Thoracic aorta (tissue), 2 donors: ENCODE data around the gene NT5E. TPM values are rescaled to one million over a fixed set of nuclear protein-coding genes. Genes with fewer than 3 reads are reported as not detected.

Experiments
- ATAC-seq: fragments of 150-250 bp; one replicate; pipeline ENCODE4 v1.8.0; 2017; ENCODE audit warnings: low read depth; ENCODE audit not compliant: insufficient number of reproducible peaks, low FRiP score
- DNase-seq: peaks from one replicate; pipeline ENCODE4 v3.0.0-alpha.2; 2020; ENCODE audit warnings: low spot score
- H3K27ac ChIP-seq, 2 donors: fragments of 200-600 bp; sonication (generic); 1 replicate in 1 of 2; 2 replicates in 1 of 2; pipeline ENCODE4 v1.5.1; 2016; ENCODE audit warnings: mild to moderate bottlenecking in 2 of 2, moderate library complexity in 2 of 2
- H3K27me3 ChIP-seq: fragments of 200-600 bp; sonication (generic); replicated peaks from 2 replicates; pipeline ENCODE4 v1.6.0; 2016; ENCODE audit warnings: mild to moderate bottlenecking; ENCODE audit not compliant: insufficient read depth
- H3K36me3 ChIP-seq: fragments of 200-600 bp; sonication (generic); one replicate; pipeline ENCODE4 v1.5.1; 2016
- H3K4me1 ChIP-seq, 2 donors: fragments of 200-600 bp; sonication (generic); 1 replicate in 1 of 2; 2 replicates in 1 of 2; pipeline versions ENCODE4 v1.5.1 to v1.6.0; 2016; ENCODE audit warnings: low read depth in 2 of 2, mild to moderate bottlenecking in 1 of 2; ENCODE audit not compliant: control insufficient read depth in 1 of 2
- H3K4me3 ChIP-seq: fragments of 200-600 bp; sonication (generic); 2 replicates; pipeline ENCODE4 v1.5.1; 2016; ENCODE audit warnings: mild to moderate bottlenecking
- H3K9me3 ChIP-seq: fragments of 200-600 bp; sonication (generic); 2 replicates; pipeline ENCODE4 v1.5.1; 2016
- CTCF ChIP-seq: fragments of 200-600 bp; sonication (generic); IDR thresholded peaks from one replicate; pipeline ENCODE4 v1.5.1; 2019; ENCODE audit warnings: antibody characterized with exemption
- total RNA-seq, 2 donors: library from RNA; depleted of rRNA; stranded (reverse); fragments of >200 nt; gene quantifications; one replicate each; pipeline versions ENCODE4 v1.1.0 to v1.2.3, GENCODE V29; 2016

The NT5E gene
- total RNA-seq, 2 donors from 2014 or later, result 47.4 to 57.4 TPM

GRCh38 chr6:85417336-85417735 lies 32.5 kb upstream of the NT5E start:
- Histone ChIP-seq H3K36me3 (no peaks in the 10 kb centered on the region), H3K27ac (no peak overlapping the region), H3K4me1 (peaks cover 11 to 16% of the 10 kb centered on the region in 2 donors), H3K4me3 (no peak overlapping the region), H3K9me3 (no peaks in the 10 kb centered on the region), H3K27me3 (no peaks in the 10 kb centered on the region)
- no peak for TF ChIP-seq CTCF
- no peak for DNase-seq
- no peak for ATAC-seq

GRCh38 chr6:85418059-85418458 lies 31.8 kb upstream of the NT5E start:
- H3K27me3 ChIP-seq, result no peaks in the 10 kb centered on the region
- H3K4me1 ChIP-seq, result peaks cover 11 to 16% of the 10 kb centered on the region in 2 donors
- H3K4me3 ChIP-seq, result no peak overlapping the region
- TF ChIP-seq CTCF, result no peak
- ATAC-seq, result no peak
- H3K9me3 ChIP-seq, result no peaks in the 10 kb centered on the region
- H3K27ac ChIP-seq, result peak overlapping the region in 1 of 2 donors; percentile 59
- H3K36me3 ChIP-seq, result no peaks in the 10 kb centered on the region
- DNase-seq, result no peak

GRCh38 chr6:85419046-85419759 lies 30.7 kb upstream of the NT5E start:
- no peak for TF ChIP-seq CTCF
- Histone ChIP-seq H3K36me3 (no peaks in the 10 kb centered on the region), H3K27ac (peak overlapping the region in 1 of 2 donors; percentile 59), H3K27me3 (no peaks in the 10 kb centered on the region), H3K4me3 (no peak overlapping the region), H3K4me1 (peaks cover 11 to 16% of the 10 kb centered on the region in 2 donors), H3K9me3 (no peaks in the 10 kb centered on the region)
- ATAC-seq, result no peak
- DNase-seq, result no peak

- H3K27me3 ChIP-seq, result no peaks in the 10 kb centered on the region
- H3K4me3 ChIP-seq, result no peak overlapping the region
- H3K9me3 ChIP-seq, result no peaks in the 10 kb centered on the region
- no peaks in the 10 kb centered on the region for H3K36me3 ChIP-seq
- ATAC-seq, result no peak
- DNase-seq, result no peak
- H3K27ac ChIP-seq, result no peak overlapping the region
- H3K4me1 ChIP-seq, result peaks cover 11 to 16% of the 10 kb centered on the region in 2 donors
- no peak for TF ChIP-seq CTCF
Measured at GRCh38 chr6:85420551-85420950, 29.3 kb upstream of the NT5E start.

GRCh38 chr6:85421181-85421580 lies 28.7 kb upstream of the NT5E start:
- no peak overlapping the region for H3K4me3 ChIP-seq
- H3K9me3 ChIP-seq, result no peaks in the 10 kb centered on the region
- H3K27ac ChIP-seq, result peak overlapping the region in 1 of 2 donors; percentile 52
- H3K36me3 ChIP-seq, result no peaks in the 10 kb centered on the region
- H3K27me3 ChIP-seq, result no peaks in the 10 kb centered on the region
- no peak for DNase-seq
- no peak for ATAC-seq
- TF ChIP-seq CTCF, result no peak
- H3K4me1 ChIP-seq, result peaks cover 11 to 16% of the 10 kb centered on the region in 2 donors
